Effector CD4-positive, alpha-beta T cell (primary cell): ENCODE measurements around the gene URM1.

Experiments
- DNase-seq: peaks from one replicate; pipeline ENCODE4 v3.0.0-alpha.2; 2020

Gene URM1

GRCh38 chr9:128435611-128436010 lies 64.4 kb downstream of the URM1 start:
- DNase-seq, result no peak

DNA sequence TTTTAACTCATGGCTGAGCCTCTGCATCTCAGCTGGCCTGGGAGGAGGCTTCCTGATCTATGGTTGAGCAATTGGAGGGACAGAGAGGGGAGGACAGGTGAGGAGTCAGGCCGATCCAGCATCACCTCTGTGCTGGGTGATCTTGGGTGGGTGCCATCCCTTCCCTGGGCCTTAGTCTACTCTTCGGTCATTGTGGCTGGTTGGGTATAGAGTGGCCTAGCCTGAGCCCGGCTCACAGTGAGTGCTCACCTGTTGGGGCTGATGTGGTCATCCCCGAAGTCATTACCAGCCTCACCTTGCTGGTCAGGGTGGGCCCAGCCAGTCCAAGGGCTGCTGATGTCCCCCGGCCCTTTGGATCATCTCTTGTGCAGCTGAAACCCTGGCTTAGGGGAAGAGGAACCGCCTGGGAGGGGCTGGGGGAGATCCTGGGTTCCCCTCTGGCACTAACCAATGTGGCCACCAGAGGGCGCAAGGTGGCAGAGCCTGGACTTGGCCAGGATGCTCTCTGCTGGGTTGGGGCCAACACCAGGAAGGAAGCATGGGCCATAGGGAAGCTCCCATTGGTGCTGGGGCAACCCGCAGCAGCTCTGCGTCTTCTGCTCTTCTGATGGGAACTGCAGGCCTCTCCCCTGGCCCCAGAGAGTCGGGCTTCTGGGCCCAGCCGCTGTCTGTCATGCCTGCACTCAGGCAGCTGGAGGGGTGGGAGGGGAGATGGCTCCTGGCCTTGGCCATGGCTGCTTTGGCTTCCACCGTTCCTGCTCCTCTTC lies 67.4 kb downstream of the URM1 start:
- peak; percentile 79 for DNase-seq

GRCh38 chr9:128439273-128439672 lies 68.1 kb downstream of the URM1 start:
- no peak for DNase-seq
